Measurements from ENCODE around the gene EXOSC10. TPM values are rescaled to one million over a fixed set of nuclear protein-coding genes. Genes with fewer than 3 reads are reported as not detected.

EXOSC10 gene
- total and polyA plus RNA-seq, 9 of the 15 experiments (the other 6 are each of a cell fraction or from before 2014, with no cell fraction given), result 23.4 to 150 (median 105) TPM

GRCh38 chr1:11099310-11100148 is at the start of gene EXOSC10 (continued):
- TF ChIP-seq ZNF57 (CRISPR knock-in tag; IDR thresholded peaks at IDR 0.05), result peak; percentile 48; the same call in 1 of the 2 replicates
- no peak for TF ChIP-seq U2AF2 (optimal IDR thresholded peaks at IDR 0.05; ENCODE audit: low read depth, low read length)
- TF ChIP-seq POLR2AphosphoS2 (IDR thresholded peaks at IDR 0.05; ENCODE audit: low read length), result 0 out of 2 replicates have a peak, but pooled peaks have one; percentile 26
- TF ChIP-seq MYC (IDR thresholded peaks at IDR 0.05; ENCODE audit: low read depth, low read length), result peak; percentile 25; the same call in 1 of the 2 replicates
- TF ChIP-seq MYC (CRISPR knock-in tag; IDR thresholded peaks at IDR 0.05; ENCODE audit: borderline replicate concordance, low read depth), result no peak
- no peak for TF ChIP-seq PHTF2 (CRISPR knock-in tag; IDR thresholded peaks at IDR 0.05)
- no peak; the same call in 1 of the 2 replicates for TF ChIP-seq CEBPG (CRISPR knock-in tag; IDR thresholded peaks at IDR 0.05)
- no peak for TF ChIP-seq CEBPG (tag; conservative IDR thresholded peaks at IDR 0.05 in 1 of 2, IDR thresholded peaks at IDR 0.05 in 1 of 2)
- no peak for TF ChIP-seq ZBTB5 (IDR thresholded peaks at IDR 0.05)
- peak; percentile 75; the same call in 1 of the 2 replicates for TF ChIP-seq NR4A1 (CRISPR knock-in tag; IDR thresholded peaks at IDR 0.05)
- TF ChIP-seq NR4A1 (tag; IDR thresholded peaks at IDR 0.05), result no peak
- no peak for TF ChIP-seq ILF3 (IDR thresholded peaks at IDR 0.05; ENCODE audit: borderline replicate concordance)
- peak; percentile 27 to 71; a peak in 2 of 4 replicates for TF ChIP-seq TEAD1 (CRISPR knock-in tag; IDR thresholded peaks at IDR 0.05)
- TF ChIP-seq PTBP1 (IDR thresholded peaks at IDR 0.05; ENCODE audit: low read depth, low read length), result no peak
- no peak for TF ChIP-seq SAFB (IDR thresholded peaks at IDR 0.05; ENCODE audit: borderline replicate concordance, low read depth, low read length)
- 0 out of 2 replicates have a peak, but pooled peaks have one; percentile 15 for TF ChIP-seq MXI1 (IDR thresholded peaks at IDR 0.05; ENCODE audit: low read depth, low read length)
- peak; percentile 48 for TF ChIP-seq ATF7 (IDR thresholded peaks at IDR 0.05)
- TF ChIP-seq ZBTB49 (CRISPR knock-in tag; IDR thresholded peaks at IDR 0.05; ENCODE audit: borderline replicate concordance), result no peak
- TF ChIP-seq BHLHE40 (IDR thresholded peaks at IDR 0.05; ENCODE audit: low read length), result peak; percentile 15; the same call in 1 of the 2 replicates
- TF ChIP-seq ZNF778 (CRISPR knock-in tag; IDR thresholded peaks at IDR 0.05), result no peak
- 0 out of 2 replicates have a peak, but pooled peaks have one; percentile 85 for TF ChIP-seq ATF6 (CRISPR knock-in tag; IDR thresholded peaks at IDR 0.05)
- 0 out of 2 replicates have a peak, but pooled peaks have one; percentile 65 for TF ChIP-seq KDM2B (CRISPR knock-in tag; IDR thresholded peaks at IDR 0.05)

All from K562 (cell line).